ENCODE results near the gene FBN3.
"Not testable (repeated sequence)": the region's sequence is repeated elsewhere in the genome, so short reads cannot be mapped to it uniquely, and the experiment has no call there.

The FBN3 gene

DNA sequence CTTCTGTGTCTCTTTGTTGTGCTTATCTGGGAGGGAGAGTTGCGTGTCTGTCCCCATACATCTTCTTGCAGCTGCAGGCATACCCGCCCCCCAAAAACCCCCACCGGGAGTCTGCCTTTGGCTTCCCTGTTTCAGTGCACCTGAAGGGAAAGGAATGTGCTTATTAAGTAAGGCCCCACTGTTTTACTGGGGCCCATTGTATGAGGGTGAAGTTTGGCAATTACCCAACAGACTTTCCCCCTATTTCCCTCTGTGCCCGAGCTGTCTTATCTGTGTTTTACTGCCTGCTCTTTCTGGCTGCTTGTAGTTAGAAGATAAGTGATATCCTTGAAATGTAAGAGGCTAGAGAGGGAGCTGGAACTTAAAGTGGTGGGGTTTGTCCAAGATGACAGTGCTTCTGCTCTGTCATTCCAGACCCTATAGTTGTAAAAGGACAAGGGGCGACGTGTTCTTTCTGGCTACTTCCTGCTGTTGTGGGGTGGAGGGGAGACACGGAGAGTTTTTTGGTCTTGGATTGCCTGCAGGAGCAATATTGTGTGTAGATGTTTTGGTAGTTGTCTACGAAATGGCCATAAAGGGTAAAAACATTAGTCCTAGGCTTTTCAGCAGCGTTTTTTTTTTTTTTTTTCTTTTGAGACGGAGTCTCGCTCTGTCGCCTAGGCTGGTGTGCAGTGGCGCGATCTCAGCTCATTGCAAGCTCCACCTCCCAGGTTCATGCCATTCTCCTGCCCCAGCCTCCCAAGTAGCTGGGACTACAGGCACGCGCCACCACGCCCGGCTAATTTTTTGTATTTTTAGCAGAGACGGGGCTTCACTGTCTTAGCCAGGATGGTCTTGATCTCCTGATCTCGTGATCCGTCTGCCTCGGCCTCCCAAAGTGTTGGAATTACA lies 115.9 kb downstream of the FBN3 start:
- not testable (repeated sequence) for H3K27me3 ChIP-seq (ENCODE audit: control insufficient read depth, insufficient read depth, low read length); H3K36me3 ChIP-seq (ENCODE audit: control insufficient read depth, insufficient read depth, low read length); H3K4me3 ChIP-seq (ENCODE audit: low read depth, low read length); H3K27ac ChIP-seq (ENCODE audit: low read depth, low read length); H3K9me3 ChIP-seq (ENCODE audit: control insufficient read depth, insufficient read depth, low read depth, low read length)
- H3K4me1 ChIP-seq (ENCODE audit: control insufficient read depth, insufficient read depth, low read length) = peaks cover 25% of the 10 kb centered on the region
- H3K9ac ChIP-seq (ENCODE audit: low read length) = peak overlapping the region; percentile 26

DNA sequence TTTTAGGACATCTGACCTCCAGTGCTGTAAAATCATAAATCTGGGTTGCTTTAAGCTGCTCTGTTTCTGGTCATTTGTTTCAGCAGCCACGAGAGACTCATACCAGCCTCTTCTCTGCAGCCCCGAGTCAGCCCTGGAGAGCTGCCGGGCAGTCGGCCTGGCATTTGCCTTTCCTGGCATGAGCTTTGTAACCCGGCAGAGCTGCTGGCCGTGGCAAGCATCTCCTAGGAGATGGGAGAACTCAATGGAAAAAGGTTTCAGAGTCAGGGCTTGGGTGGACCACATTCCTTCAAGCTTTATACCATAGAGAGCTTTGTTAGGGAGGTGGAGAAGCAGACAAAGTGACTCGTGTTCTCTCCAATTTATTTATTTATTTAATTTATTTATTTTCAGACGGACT lies 118.4 kb downstream of the FBN3 start:
- Histone ChIP-seq H3K4me1 (ENCODE audit: control insufficient read depth, insufficient read depth, low read length) (peaks cover 26% of the 10 kb centered on the region), H3K27me3 (ENCODE audit: control insufficient read depth, insufficient read depth, low read length) (no peaks in the 10 kb centered on the region), H3K9ac (ENCODE audit: low read length) (no peak overlapping the region), H3K9me3 (ENCODE audit: control insufficient read depth, insufficient read depth, low read depth, low read length) (no peaks in the 10 kb centered on the region), H3K4me3 (ENCODE audit: low read depth, low read length) (no peak overlapping the region), H3K27ac (ENCODE audit: low read depth, low read length) (no peak overlapping the region), H3K36me3 (ENCODE audit: control insufficient read depth, insufficient read depth, low read length) (no peaks in the 10 kb centered on the region)

DNA sequence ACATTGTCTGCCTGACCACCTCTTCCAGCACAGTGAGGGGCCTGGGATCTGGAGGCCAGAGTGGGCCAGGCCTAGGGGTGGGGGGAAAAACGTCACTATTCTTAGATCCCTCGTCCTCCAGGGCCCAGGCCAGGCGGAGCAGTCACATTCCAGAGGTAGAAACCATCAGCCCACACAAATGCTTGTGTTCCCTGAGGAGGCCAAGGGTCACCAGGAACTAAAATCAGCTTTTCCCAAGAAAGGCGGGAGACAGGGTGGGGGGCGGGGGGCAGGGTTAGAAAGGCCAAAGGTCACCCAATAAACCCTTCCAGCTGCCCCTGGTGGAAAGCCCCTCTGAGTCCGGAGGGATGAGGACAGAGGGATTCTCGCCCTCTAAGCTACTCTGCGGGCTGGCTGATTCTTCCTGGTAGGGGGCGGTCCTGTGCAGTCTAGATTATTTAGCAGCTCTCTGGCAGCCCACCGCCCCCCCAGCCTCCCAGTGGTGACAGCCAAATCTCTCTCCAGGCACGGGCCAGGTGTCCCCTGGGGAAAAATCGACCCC lies 120.4 kb downstream of the FBN3 start:
- no peak overlapping the region for H3K4me3 ChIP-seq (ENCODE audit: low read depth, low read length)
- peak overlapping the region; percentile 74; the same call in 1 of the 2 replicates for H3K27ac ChIP-seq (ENCODE audit: low read depth, low read length)
- H3K27me3 ChIP-seq (ENCODE audit: control insufficient read depth, insufficient read depth, low read length) = no peaks in the 10 kb centered on the region
- H3K9me3 ChIP-seq (ENCODE audit: control insufficient read depth, insufficient read depth, low read depth, low read length) = no peaks in the 10 kb centered on the region
- peaks cover 26% of the 10 kb centered on the region for H3K4me1 ChIP-seq (ENCODE audit: control insufficient read depth, insufficient read depth, low read length)
- H3K9ac ChIP-seq (ENCODE audit: low read length) = peak overlapping the region; percentile 17
- H3K36me3 ChIP-seq (ENCODE audit: control insufficient read depth, insufficient read depth, low read length) = no peaks in the 10 kb centered on the region

DNA sequence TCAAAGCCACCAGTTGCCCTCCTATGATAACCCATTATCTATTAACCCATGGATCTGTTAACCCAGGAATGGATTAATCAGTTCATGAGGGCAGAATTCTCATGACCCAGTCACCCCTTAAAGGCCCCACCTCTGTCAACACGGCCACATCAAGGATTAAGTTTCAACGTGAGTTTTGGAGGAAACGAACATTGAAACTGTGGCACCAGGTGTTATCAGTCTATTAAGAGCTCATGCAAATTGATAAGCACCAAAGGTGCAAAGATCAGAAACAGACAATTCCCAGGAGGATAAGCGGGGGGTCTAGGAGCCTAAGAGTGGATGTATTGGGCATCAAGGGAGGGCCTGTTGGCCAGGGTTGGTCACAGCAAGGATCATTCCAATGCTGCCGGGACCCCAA lies 124.1 kb downstream of the FBN3 start:
- no peaks in the 10 kb centered on the region for H3K36me3 ChIP-seq (ENCODE audit: control insufficient read depth, insufficient read depth, low read length)
- peaks cover 15% of the 10 kb centered on the region for H3K4me1 ChIP-seq (ENCODE audit: control insufficient read depth, insufficient read depth, low read length)
- no peak overlapping the region for H3K9ac ChIP-seq (ENCODE audit: low read length)

DNA sequence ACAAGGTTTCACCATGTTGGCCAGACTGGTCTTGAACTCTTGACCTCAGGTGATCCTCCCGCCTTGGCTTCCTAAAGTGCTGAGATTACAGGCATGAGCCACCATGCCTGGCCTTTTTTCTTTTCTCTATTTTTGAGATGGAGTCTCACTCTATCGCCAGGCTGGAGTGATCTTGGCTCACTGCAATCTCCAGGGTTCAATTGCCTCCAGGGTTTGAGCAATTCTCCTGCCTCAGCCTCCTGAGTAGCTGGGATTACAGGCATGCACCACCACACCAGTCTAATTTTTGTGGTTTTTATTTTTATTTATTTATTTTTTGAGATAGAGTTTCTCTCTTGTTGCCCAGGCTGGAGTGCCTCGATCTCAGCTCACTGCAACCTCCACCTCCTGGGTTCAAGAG lies 125.1 kb downstream of the FBN3 start:
- H3K36me3 ChIP-seq (ENCODE audit: control insufficient read depth, insufficient read depth, low read length); H3K9ac ChIP-seq (ENCODE audit: low read length); H3K9me3 ChIP-seq (ENCODE audit: control insufficient read depth, insufficient read depth, low read depth, low read length); H3K4me3 ChIP-seq (ENCODE audit: low read depth, low read length); H3K27ac ChIP-seq (ENCODE audit: low read depth, low read length); H3K27me3 ChIP-seq (ENCODE audit: control insufficient read depth, insufficient read depth, low read length): not testable (repeated sequence)
- peaks cover 11% of the 10 kb centered on the region for H3K4me1 ChIP-seq (ENCODE audit: control insufficient read depth, insufficient read depth, low read length)

More for the DNA sequence above, 124.1 kb downstream of the FBN3 start:
- H3K9me3 ChIP-seq (ENCODE audit: control insufficient read depth, insufficient read depth, low read depth, low read length) = no peaks in the 10 kb centered on the region
- H3K27me3 ChIP-seq (ENCODE audit: control insufficient read depth, insufficient read depth, low read length) = no peaks in the 10 kb centered on the region
- no peak overlapping the region for H3K4me3 ChIP-seq (ENCODE audit: low read depth, low read length)
- H3K27ac ChIP-seq (ENCODE audit: low read depth, low read length) = no peak overlapping the region

DNA sequence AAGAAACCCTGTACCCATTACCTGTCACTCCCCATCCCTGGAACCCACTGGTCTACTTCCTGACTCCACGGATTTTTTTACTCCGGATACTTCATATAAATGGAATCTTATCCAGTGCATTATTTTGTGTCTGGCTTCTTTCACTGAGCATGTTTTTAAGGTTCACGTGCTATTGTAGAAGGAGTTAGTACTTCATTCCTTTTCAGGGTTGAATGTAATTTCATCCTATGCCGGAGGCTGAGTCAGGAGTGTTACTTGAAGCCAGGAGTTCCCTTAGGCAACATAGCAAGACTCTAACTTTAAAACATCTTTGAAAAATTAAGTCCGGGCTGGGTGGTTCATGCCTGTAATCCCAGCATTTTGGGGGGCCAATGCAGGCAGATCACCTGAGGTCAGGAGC lies 126.0 kb downstream of the FBN3 start:
- no peak overlapping the region for H3K27ac ChIP-seq (ENCODE audit: low read depth, low read length)
- no peak overlapping the region for H3K9ac ChIP-seq (ENCODE audit: low read length)
- H3K4me1 ChIP-seq (ENCODE audit: control insufficient read depth, insufficient read depth, low read length) = peaks cover 3% of the 10 kb centered on the region; the same call in 1 of the 2 replicates
- no peaks in the 10 kb centered on the region for H3K9me3 ChIP-seq (ENCODE audit: control insufficient read depth, insufficient read depth, low read depth, low read length)
- no peaks in the 10 kb centered on the region for H3K27me3 ChIP-seq (ENCODE audit: control insufficient read depth, insufficient read depth, low read length)
- H3K4me3 ChIP-seq (ENCODE audit: low read depth, low read length) = no peak overlapping the region
- H3K36me3 ChIP-seq (ENCODE audit: control insufficient read depth, insufficient read depth, low read length) = no peaks in the 10 kb centered on the region

DNA sequence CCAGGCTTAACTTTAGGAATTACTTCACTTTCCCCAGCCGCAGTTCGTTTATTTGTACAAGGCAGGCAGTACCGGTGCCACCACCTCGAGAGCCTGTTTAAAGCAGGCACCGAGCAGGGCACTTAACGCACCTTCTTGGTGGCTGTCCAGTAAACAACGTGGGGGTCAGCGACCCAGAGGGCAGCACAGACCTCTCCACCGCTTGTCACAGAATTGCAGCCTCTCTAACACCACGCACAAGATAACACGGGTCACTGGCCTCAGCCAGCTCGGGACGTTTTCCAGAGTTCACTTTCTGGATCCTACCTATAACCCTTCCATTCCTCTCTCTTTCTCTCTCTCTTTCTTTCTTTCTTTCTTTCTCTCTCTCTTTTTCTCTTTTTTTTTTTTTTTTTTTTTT lies 127.1 kb downstream of the FBN3 start:
- Histone ChIP-seq H3K27me3 (ENCODE audit: control insufficient read depth, insufficient read depth, low read length) (no peaks in the 10 kb centered on the region), H3K4me3 (ENCODE audit: low read depth, low read length) (no peak overlapping the region), H3K9ac (ENCODE audit: low read length) (no peak overlapping the region), H3K9me3 (ENCODE audit: control insufficient read depth, insufficient read depth, low read depth, low read length) (no peaks in the 10 kb centered on the region), H3K36me3 (ENCODE audit: control insufficient read depth, insufficient read depth, low read length) (no peaks in the 10 kb centered on the region), H3K27ac (ENCODE audit: low read depth, low read length) (no peak overlapping the region), H3K4me1 (ENCODE audit: control insufficient read depth, insufficient read depth, low read length) (no peaks in the 10 kb centered on the region)

DNA sequence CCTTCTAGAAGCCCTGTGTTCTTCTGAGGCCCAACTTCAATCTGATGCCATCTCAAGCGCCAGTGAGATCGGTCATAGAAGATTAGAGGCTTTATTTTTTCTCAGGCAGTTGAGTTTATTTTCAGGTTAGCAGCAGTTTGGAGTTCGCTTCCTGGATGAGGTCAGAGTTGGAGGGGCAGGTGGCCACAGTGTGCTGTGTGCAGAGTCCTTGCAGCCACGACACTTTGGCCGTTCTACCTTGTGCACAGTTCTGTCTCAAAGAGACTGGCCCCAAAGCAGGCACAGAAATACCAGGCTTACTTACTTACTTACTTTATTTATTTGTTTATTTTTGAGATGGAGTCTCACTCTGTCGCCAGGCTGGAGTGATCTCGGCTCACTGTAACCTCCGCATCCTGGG lies 128.0 kb downstream of the FBN3 start:
- H3K9ac ChIP-seq (ENCODE audit: low read length) = no peak overlapping the region
- H3K4me3 ChIP-seq (ENCODE audit: low read depth, low read length) = no peak overlapping the region
- H3K4me1 ChIP-seq (ENCODE audit: control insufficient read depth, insufficient read depth, low read length) = no peaks in the 10 kb centered on the region
- H3K27ac ChIP-seq (ENCODE audit: low read depth, low read length) = no peak overlapping the region
- H3K36me3 ChIP-seq (ENCODE audit: control insufficient read depth, insufficient read depth, low read length) = no peaks in the 10 kb centered on the region
- H3K27me3 ChIP-seq (ENCODE audit: control insufficient read depth, insufficient read depth, low read length) = no peaks in the 10 kb centered on the region
- no peaks in the 10 kb centered on the region for H3K9me3 ChIP-seq (ENCODE audit: control insufficient read depth, insufficient read depth, low read depth, low read length)

DNA sequence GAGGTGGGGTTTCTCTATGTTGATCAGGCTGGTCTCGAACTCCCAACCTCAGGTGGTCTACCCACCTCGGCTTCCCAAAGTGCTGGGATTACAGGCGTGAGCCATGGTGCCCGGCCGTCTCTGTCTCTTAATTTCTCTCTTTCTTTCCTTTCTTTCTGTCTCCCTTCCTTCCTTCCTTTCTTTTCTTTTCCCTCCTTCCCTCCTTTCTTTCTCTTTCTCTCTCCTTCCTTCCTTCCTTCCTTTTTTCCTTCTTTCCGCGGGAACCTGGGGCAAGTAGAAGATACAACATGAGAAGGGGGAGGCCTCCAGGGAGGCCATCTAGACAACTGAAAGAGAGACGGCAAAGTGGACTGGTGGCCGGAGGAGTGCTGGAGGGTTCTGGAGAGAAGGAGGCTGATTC lies 128.7 kb downstream of the FBN3 start:
- no peaks in the 10 kb centered on the region for H3K27me3 ChIP-seq (ENCODE audit: control insufficient read depth, insufficient read depth, low read length)
- no peaks in the 10 kb centered on the region for H3K9me3 ChIP-seq (ENCODE audit: control insufficient read depth, insufficient read depth, low read depth, low read length)
- no peak overlapping the region for H3K9ac ChIP-seq (ENCODE audit: low read length)
- no peaks in the 10 kb centered on the region for H3K36me3 ChIP-seq (ENCODE audit: control insufficient read depth, insufficient read depth, low read length)
- no peak overlapping the region for H3K4me3 ChIP-seq (ENCODE audit: low read depth, low read length)
- H3K27ac ChIP-seq (ENCODE audit: low read depth, low read length) = no peak overlapping the region
- no peaks in the 10 kb centered on the region for H3K4me1 ChIP-seq (ENCODE audit: control insufficient read depth, insufficient read depth, low read length)

DNA sequence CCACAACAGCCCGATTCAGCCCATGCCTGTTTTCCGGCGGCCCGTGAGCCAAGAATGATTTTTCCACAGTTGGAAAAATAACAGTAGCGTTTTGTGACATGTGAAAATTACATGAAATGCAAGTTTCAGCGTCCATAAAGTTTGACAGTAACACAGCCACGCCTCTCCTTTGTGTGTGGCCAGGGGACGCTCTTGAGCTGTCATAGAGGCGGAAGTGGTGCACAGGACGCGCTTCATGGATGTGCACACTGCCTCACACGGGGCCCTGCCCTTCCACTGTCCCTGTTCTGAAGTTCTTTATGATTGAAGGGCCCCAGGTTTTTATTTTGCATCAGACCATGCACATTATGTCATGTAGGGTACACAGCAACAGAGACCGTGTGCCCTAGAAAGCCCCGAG lies 131.6 kb downstream of the FBN3 start:
- H3K4me3 ChIP-seq (ENCODE audit: low read depth, low read length) = no peak overlapping the region
- H3K9ac ChIP-seq (ENCODE audit: low read length) = no peak overlapping the region
- H3K9me3 ChIP-seq (ENCODE audit: control insufficient read depth, insufficient read depth, low read depth, low read length) = no peaks in the 10 kb centered on the region
- H3K36me3 ChIP-seq (ENCODE audit: control insufficient read depth, insufficient read depth, low read length) = no peaks in the 10 kb centered on the region
- H3K27me3 ChIP-seq (ENCODE audit: control insufficient read depth, insufficient read depth, low read length) = no peaks in the 10 kb centered on the region
- H3K27ac ChIP-seq (ENCODE audit: low read depth, low read length) = no peak overlapping the region
- H3K4me1 ChIP-seq (ENCODE audit: control insufficient read depth, insufficient read depth, low read length) = no peaks in the 10 kb centered on the region
